ENCODE results near the gene KCNG2. TPM values are rescaled to one million over a fixed set of nuclear protein-coding genes. Genes with fewer than 3 reads are reported as not detected.

Gene KCNG2
- total and polyA plus RNA-seq, 4 donors, result 0.03 to 0.23 (median 0.08) TPM; not detected in 1

DNA sequence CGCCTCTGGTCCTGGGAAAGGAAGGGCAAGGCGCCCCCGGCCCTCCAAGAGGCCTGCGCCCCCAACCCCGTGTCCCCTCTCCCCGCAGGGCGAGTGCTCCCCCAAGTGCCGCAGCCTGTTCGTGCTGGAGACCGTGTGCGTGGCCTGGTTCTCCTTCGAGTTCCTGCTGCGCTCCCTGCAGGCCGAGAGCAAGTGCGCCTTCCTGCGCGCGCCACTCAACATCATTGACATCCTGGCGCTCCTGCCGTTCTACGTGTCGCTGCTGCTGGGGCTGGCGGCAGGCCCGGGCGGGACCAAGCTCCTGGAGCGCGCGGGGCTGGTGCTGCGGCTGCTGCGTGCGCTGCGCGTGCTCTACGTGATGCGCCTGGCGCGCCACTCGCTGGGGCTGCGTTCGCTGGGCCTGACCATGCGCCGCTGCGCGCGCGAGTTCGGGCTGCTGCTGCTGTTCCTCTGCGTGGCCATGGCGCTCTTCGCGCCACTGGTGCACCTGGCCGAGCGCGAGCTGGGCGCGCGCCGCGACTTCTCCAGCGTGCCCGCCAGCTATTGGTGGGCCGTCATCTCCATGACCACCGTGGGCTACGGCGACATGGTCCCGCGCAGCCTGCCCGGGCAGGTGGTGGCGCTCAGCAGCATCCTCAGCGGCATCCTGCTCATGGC is 101.3 kb downstream of the KCNG2 start:
- Histone ChIP-seq H3K4me1 (ENCODE audit: control insufficient read depth in 4 of 4, insufficient read depth in 4 of 4, low read length in 3 of 4) (no peaks in the 10 kb centered on the region), H3K27ac (ENCODE audit: low read depth in 1 of 2, low read length in 2 of 2) (no peak overlapping the region), H3K36me3 (ENCODE audit: control insufficient read depth in 4 of 4, insufficient read depth in 3 of 4, low read depth in 1 of 4, low read length in 3 of 4) (peaks cover 4 to 12% (median 8%) of the 10 kb centered on the region in 4 donors), H3K9ac (ENCODE audit: low read depth in 1 of 2, low read length in 2 of 2) (no peak overlapping the region), H3K9me3 (ENCODE audit: control insufficient read depth in 4 of 4, low read length in 3 of 4) (peaks cover 7 to 28% (median 21%) of the 10 kb centered on the region in 4 donors), H3K27me3 (ENCODE audit: control insufficient read depth in 4 of 4, insufficient read depth in 4 of 4, low read length in 3 of 4) (no peaks in the 10 kb centered on the region), H3K4me3 (ENCODE audit: low read depth in 1 of 3, low read length in 3 of 3) (no peak overlapping the region)
- 79% methylated on average over 70 of the region's 70 CpGs for WGBS
- TF ChIP-seq FOXA2 (IDR thresholded peaks at IDR 0.05) (no peak), GABPA (IDR thresholded peaks at IDR 0.05 in 1 of 2, conservative IDR thresholded peaks at IDR 0.05 in 1 of 2) (no peak), RAD21 (IDR thresholded peaks at IDR 0.05) (no peak), HNF4A (conservative IDR thresholded peaks at IDR 0.05) (no peak), EGR1 (IDR thresholded peaks at IDR 0.05; ENCODE audit: low read depth in 2 of 2) (no peak), NR2F2 (IDR thresholded peaks at IDR 0.05) (no peak), FOXA1 (IDR thresholded peaks at IDR 0.05) (no peak), HNF4G (IDR thresholded peaks at IDR 0.05) (no peak), RXRA (IDR thresholded peaks at IDR 0.05) (no peak), YY1 (IDR thresholded peaks at IDR 0.05) (no peak), SP1 (IDR thresholded peaks at IDR 0.05) (no peak), TAF1 (conservative IDR thresholded peaks at IDR 0.05) (no peak)
- TF ChIP-seq, protein P1, sequence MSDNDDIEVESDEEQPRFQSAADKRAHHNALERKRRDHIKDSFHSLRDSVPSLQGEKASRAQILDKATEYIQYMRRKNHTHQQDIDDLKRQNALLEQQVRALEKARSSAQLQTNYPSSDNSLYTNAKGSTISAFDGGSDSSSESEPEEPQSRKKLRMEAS (IDR thresholded peaks at IDR 0.05), result no peak
- TF ChIP-seq, protein P2, sequence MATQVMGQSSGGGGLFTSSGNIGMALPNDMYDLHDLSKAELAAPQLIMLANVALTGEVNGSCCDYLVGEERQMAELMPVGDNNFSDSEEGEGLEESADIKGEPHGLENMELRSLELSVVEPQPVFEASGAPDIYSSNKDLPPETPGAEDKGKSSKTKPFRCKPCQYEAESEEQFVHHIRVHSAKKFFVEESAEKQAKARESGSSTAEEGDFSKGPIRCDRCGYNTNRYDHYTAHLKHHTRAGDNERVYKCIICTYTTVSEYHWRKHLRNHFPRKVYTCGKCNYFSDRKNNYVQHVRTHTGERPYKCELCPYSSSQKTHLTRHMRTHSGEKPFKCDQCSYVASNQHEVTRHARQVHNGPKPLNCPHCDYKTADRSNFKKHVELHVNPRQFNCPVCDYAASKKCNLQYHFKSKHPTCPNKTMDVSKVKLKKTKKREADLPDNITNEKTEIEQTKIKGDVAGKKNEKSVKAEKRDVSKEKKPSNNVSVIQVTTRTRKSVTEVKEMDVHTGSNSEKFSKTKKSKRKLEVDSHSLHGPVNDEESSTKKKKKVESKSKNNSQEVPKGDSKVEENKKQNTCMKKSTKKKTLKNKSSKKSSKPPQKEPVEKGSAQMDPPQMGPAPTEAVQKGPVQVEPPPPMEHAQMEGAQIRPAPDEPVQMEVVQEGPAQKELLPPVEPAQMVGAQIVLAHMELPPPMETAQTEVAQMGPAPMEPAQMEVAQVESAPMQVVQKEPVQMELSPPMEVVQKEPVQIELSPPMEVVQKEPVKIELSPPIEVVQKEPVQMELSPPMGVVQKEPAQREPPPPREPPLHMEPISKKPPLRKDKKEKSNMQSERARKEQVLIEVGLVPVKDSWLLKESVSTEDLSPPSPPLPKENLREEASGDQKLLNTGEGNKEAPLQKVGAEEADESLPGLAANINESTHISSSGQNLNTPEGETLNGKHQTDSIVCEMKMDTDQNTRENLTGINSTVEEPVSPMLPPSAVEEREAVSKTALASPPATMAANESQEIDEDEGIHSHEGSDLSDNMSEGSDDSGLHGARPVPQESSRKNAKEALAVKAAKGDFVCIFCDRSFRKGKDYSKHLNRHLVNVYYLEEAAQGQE (IDR thresholded peaks at IDR 0.05), result no peak
- TF ChIP-seq, protein P3, sequence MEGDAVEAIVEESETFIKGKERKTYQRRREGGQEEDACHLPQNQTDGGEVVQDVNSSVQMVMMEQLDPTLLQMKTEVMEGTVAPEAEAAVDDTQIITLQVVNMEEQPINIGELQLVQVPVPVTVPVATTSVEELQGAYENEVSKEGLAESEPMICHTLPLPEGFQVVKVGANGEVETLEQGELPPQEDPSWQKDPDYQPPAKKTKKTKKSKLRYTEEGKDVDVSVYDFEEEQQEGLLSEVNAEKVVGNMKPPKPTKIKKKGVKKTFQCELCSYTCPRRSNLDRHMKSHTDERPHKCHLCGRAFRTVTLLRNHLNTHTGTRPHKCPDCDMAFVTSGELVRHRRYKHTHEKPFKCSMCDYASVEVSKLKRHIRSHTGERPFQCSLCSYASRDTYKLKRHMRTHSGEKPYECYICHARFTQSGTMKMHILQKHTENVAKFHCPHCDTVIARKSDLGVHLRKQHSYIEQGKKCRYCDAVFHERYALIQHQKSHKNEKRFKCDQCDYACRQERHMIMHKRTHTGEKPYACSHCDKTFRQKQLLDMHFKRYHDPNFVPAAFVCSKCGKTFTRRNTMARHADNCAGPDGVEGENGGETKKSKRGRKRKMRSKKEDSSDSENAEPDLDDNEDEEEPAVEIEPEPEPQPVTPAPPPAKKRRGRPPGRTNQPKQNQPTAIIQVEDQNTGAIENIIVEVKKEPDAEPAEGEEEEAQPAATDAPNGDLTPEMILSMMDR (IDR thresholded peaks at IDR 0.05; ENCODE audit: low read depth, low read length, missing input control), result no peak
- TF ChIP-seq, protein P4, sequence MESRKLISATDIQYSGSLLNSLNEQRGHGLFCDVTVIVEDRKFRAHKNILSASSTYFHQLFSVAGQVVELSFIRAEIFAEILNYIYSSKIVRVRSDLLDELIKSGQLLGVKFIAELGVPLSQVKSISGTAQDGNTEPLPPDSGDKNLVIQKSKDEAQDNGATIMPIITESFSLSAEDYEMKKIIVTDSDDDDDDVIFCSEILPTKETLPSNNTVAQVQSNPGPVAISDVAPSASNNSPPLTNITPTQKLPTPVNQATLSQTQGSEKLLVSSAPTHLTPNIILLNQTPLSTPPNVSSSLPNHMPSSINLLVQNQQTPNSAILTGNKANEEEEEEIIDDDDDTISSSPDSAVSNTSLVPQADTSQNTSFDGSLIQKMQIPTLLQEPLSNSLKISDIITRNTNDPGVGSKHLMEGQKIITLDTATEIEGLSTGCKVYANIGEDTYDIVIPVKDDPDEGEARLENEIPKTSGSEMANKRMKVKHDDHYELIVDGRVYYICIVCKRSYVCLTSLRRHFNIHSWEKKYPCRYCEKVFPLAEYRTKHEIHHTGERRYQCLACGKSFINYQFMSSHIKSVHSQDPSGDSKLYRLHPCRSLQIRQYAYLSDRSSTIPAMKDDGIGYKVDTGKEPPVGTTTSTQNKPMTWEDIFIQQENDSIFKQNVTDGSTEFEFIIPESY (IDR thresholded peaks at IDR 0.05), result no peak
- TF ChIP-seq, protein P5, sequence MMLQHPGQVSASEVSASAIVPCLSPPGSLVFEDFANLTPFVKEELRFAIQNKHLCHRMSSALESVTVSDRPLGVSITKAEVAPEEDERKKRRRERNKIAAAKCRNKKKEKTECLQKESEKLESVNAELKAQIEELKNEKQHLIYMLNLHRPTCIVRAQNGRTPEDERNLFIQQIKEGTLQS (IDR thresholded peaks at IDR 0.05), result no peak
- no peak for DNase-seq (ENCODE audit: low spot score)

Measured in liver (tissue), 9 donors.